Activated B cell treated with CpG ODN at 0.5 μM for 24 hours (primary cell): ENCODE results near the gene C12orf42. TPM values are rescaled to one million over a fixed set of nuclear protein-coding genes. Genes with fewer than 3 reads are reported as not detected.

ENCODE experiments used
- ATAC-seq: fragments of 200-7000 bp; cut with Tn5 transposase; one replicate; pipeline ENCODE4 v1.10.0; 2021; ENCODE audit warnings: low read depth, mild to moderate bottlenecking, moderate library complexity
- CTCF ChIA-PET: fragments of 350-600 bp; sonication (Branson Sonifier 250); formaldehyde crosslinking; loops from one replicate; lab custom pipeline; 2021; ENCODE audit warnings: antibody characterized with exemption; lab: Charles Lee
- POLR2A ChIA-PET: fragments of 350-600 bp; sonication (Branson Sonifier 250); formaldehyde crosslinking; loops from one replicate; lab custom pipeline; 2021; ENCODE audit warnings: antibody characterized with exemption; lab: Charles Lee
- DNase-seq: peaks from one replicate; pipeline ENCODE4 v3.0.0; 2022
- H3K27ac Mint-ChIP-seq: one replicate; pipeline ENCODE4 v1.8.0; 2020; ENCODE audit warnings: mixed read lengths
- H3K27me3 Mint-ChIP-seq: one replicate; pipeline ENCODE4 v1.8.0; 2021; ENCODE audit warnings: mixed read lengths
- H3K36me3 Mint-ChIP-seq: one replicate; pipeline ENCODE4 v1.8.0; 2021; ENCODE audit warnings: low read depth, mixed read lengths
- H3K4me1 Mint-ChIP-seq: one replicate; pipeline ENCODE4 v1.8.0; 2021; ENCODE audit warnings: mixed read lengths
- H3K4me3 Mint-ChIP-seq: one replicate; pipeline ENCODE4 v1.8.0; 2020; ENCODE audit warnings: mild to moderate bottlenecking, mixed read lengths
- H3K9me3 Mint-ChIP-seq: one replicate; pipeline ENCODE4 v1.8.0; 2020; ENCODE audit warnings: mixed read lengths
- CTCF ChIP-seq: fragments of 200-600 bp; IDR thresholded peaks from one replicate; pipeline ENCODE4 v1.8.0; 2022; ENCODE audit warnings: antibody characterized with exemption, mild to moderate bottlenecking
- intact Hi-C: fragments of 100-400 bp; cut with micrococcal nuclease; formaldehyde crosslinking; loops from one replicate; pipeline ENCODE4 v1.15.1; 2024
- total RNA-seq: library from RNA; stranded (reverse); gene quantifications from 2 replicates; pipeline ENCODE4 v1.2.3, GENCODE V29; 2022

The C12orf42 gene
- total RNA-seq, 1 donor from 2014 or later = 21.0 TPM

GRCh38 chr12:103279444-103279843 is 216.3 kb downstream of the C12orf42 start:
- Mint-ChIP-seq H3K27ac (no peak overlapping the region), H3K4me1 (peaks cover 5% of the 10 kb centered on the region), H3K4me3 (no peak overlapping the region), H3K9me3 (no peaks in the 10 kb centered on the region), H3K36me3 (peaks cover 1% of the 10 kb centered on the region), H3K27me3 (no peaks in the 10 kb centered on the region)
- CTCF ChIA-PET = no interaction called here
- DNase-seq = no peak
- TF ChIP-seq CTCF = no peak
- intact Hi-C loops = no loop called here
- no peak for ATAC-seq
- POLR2A ChIA-PET = no interaction called here

GRCh38 chr12:103278329-103278728 is 217.4 kb downstream of the C12orf42 start:
- H3K27me3 Mint-ChIP-seq = no peaks in the 10 kb centered on the region
- no peak for TF ChIP-seq CTCF
- H3K4me1 Mint-ChIP-seq = peaks cover 5% of the 10 kb centered on the region
- POLR2A ChIA-PET = no interaction called here
- ATAC-seq (no peak), DNase-seq (no peak)
- CTCF ChIA-PET = interaction anchor here (0.8 kb wide), 1 partner anchor 395 kb away, joined by 3 read pairs; no protein-coding TSS in a partner anchor
- intact Hi-C loops = no loop called here
- H3K27ac Mint-ChIP-seq = no peak overlapping the region
- H3K36me3 Mint-ChIP-seq = peaks cover 4% of the 10 kb centered on the region
- H3K9me3 Mint-ChIP-seq = no peaks in the 10 kb centered on the region
- no peak overlapping the region for H3K4me3 Mint-ChIP-seq

GRCh38 chr12:103273645-103274044 is 222.1 kb downstream of the C12orf42 start:
- Mint-ChIP-seq H3K4me3 (no peak overlapping the region), H3K4me1 (peaks cover 2% of the 10 kb centered on the region), H3K9me3 (no peaks in the 10 kb centered on the region), H3K27me3 (no peaks in the 10 kb centered on the region), H3K27ac (no peak overlapping the region), H3K36me3 (peaks cover 4% of the 10 kb centered on the region)
- ChIA-PET POLR2A (no interaction called here), CTCF (no interaction called here)
- ATAC-seq = no peak
- TF ChIP-seq CTCF = no peak
- DNase-seq = no peak
- intact Hi-C loops = no loop called here

GRCh38 chr12:103272949-103273348 is 222.8 kb downstream of the C12orf42 start:
- H3K27ac Mint-ChIP-seq = no peak overlapping the region
- H3K4me1 Mint-ChIP-seq = peaks cover 2% of the 10 kb centered on the region
- H3K27me3 Mint-ChIP-seq = no peaks in the 10 kb centered on the region
- no peak overlapping the region for H3K4me3 Mint-ChIP-seq
- no peaks in the 10 kb centered on the region for H3K9me3 Mint-ChIP-seq
- H3K36me3 Mint-ChIP-seq = peaks cover 4% of the 10 kb centered on the region
- intact Hi-C loops = no loop called here
- DNase-seq = no peak
- CTCF ChIA-PET = no interaction called here
- TF ChIP-seq CTCF = no peak
- POLR2A ChIA-PET = no interaction called here
- no peak for ATAC-seq

GRCh38 chr12:103269946-103270345 is 225.8 kb downstream of the C12orf42 start:
- TF ChIP-seq CTCF = no peak
- ATAC-seq (no peak), DNase-seq (no peak)
- peaks cover 2% of the 10 kb centered on the region for H3K4me1 Mint-ChIP-seq
- H3K27me3 Mint-ChIP-seq = no peaks in the 10 kb centered on the region
- ChIA-PET CTCF (no interaction called here), POLR2A (no interaction called here)
- peaks cover 3% of the 10 kb centered on the region for H3K36me3 Mint-ChIP-seq
- H3K4me3 Mint-ChIP-seq = no peak overlapping the region
- H3K27ac Mint-ChIP-seq = no peak overlapping the region
- intact Hi-C loops = no loop called here
- no peaks in the 10 kb centered on the region for H3K9me3 Mint-ChIP-seq
